OCI-LY7 (cell line): Measurements from ENCODE around the gene ZFR. TPM values are rescaled to one million over a fixed set of nuclear protein-coding genes. Genes with fewer than 3 reads are reported as not detected.

Experiments used
- BruUV-seq: library from RNA; stranded (reverse); fragments of 400-500 nt; replicated peaks from 2 replicates; lab custom pipeline; 2021; lab: Mats Ljungman, UMichigan
- CTCF ChIA-PET: fragments of 300-600 bp; sonication (Branson Sonifier 250); formaldehyde crosslinking; loops from one replicate; lab custom pipeline; 2022; ENCODE audit warnings: antibody characterized with exemption; ENCODE audit not compliant: unreplicated experiment; lab: Charles Lee
- POLR2A ChIA-PET: fragments of 300-600 bp; sonication (Branson Sonifier 250); formaldehyde crosslinking; loops from one replicate; lab custom pipeline; 2022; ENCODE audit warnings: antibody characterized with exemption; lab: Charles Lee
- DNase-seq: peaks from one replicate; pipeline ENCODE4 v3.0.0-alpha.2; 2015; ENCODE audit warnings: low spot score
- H2AFZ ChIP-seq: fragments of 200-600 bp; sonication (generic), shearing (Covaris generic); 2 replicates; pipeline ENCODE4 v1.6.1; 2014; ENCODE audit warnings: mild to moderate bottlenecking, antibody characterized with exemption, low read length, moderate library complexity
- H3K27ac ChIP-seq: fragments of 200-600 bp; sonication (generic); 2 replicates; pipeline ENCODE4 v1.5.1; 2014; ENCODE audit warnings: mixed run types, low read depth, mild to moderate bottlenecking, moderate library complexity, low read length, inconsistent platforms; ENCODE audit not compliant: poor library complexity, severe bottlenecking
- H3K36me3 ChIP-seq: fragments of 200-600 bp; sonication (generic); 2 replicates; pipeline ENCODE4 v1.6.1; 2014; ENCODE audit warnings: mild to moderate bottlenecking, antibody characterized with exemption, low read length, moderate library complexity, mixed read lengths; ENCODE audit not compliant: insufficient read depth
- H3K4me1 ChIP-seq: fragments of 200-600 bp; sonication (generic); 2 replicates; pipeline ENCODE4 v1.5.1; 2014; ENCODE audit warnings: mild to moderate bottlenecking, low read length; ENCODE audit not compliant: insufficient read depth, poor library complexity, severe bottlenecking
- H3K4me2 ChIP-seq: fragments of 200-600 bp; sonication (generic); 2 replicates; pipeline ENCODE4 v1.6.1; 2014; ENCODE audit warnings: mild to moderate bottlenecking, low read length
- H3K4me3 ChIP-seq: fragments of 200-600 bp; sonication (generic); 2 replicates; pipeline ENCODE4 v1.5.1; 2014; ENCODE audit warnings: mild to moderate bottlenecking, low read depth, low read length; ENCODE audit not compliant: poor library complexity, severe bottlenecking
- H3K79me2 ChIP-seq: fragments of 200-600 bp; sonication (generic); 2 replicates; pipeline ENCODE4 v1.6.1; 2016; ENCODE audit warnings: low read depth, mild to moderate bottlenecking, low read length, moderate library complexity, mixed read lengths; ENCODE audit not compliant: insufficient read depth
- H3K9me2 ChIP-seq: fragments of 200-600 bp; sonication (generic); 2 replicates; pipeline ENCODE4 v1.6.1; 2016; ENCODE audit warnings: mild to moderate bottlenecking, low read length, mixed read lengths; ENCODE audit not compliant: insufficient read depth
- H3K9me3 ChIP-seq: fragments of 200-600 bp; sonication (generic); 2 replicates; pipeline ENCODE4 v1.6.1; 2014; ENCODE audit warnings: mild to moderate bottlenecking, mixed run types, low read length, mixed read lengths
- H4K20me1 ChIP-seq: fragments of 200-600 bp; sonication (generic); 2 replicates; pipeline ENCODE4 v1.6.1; 2014; ENCODE audit warnings: mild to moderate bottlenecking, antibody characterized with exemption, low read length, moderate library complexity, mixed read lengths; ENCODE audit not compliant: insufficient read depth
- EZH2phosphoT487 ChIP-seq: fragments of 200-600 bp; sonication (generic); IDR thresholded peaks from 2 replicates; pipeline ENCODE4 v1.6.1; 2018; ENCODE audit warnings: low read depth, borderline replicate concordance, mild to moderate bottlenecking, mixed run types, antibody characterized with exemption, low read length, moderate library complexity, mixed read lengths
- intact Hi-C: fragments of 100-400 bp; cut with micrococcal nuclease; formaldehyde crosslinking; loops from one replicate; pipeline ENCODE4 v1.10.0; 2022; ENCODE audit not compliant: unreplicated experiment
- total RNA-seq, 2 experiments: library from RNA; depleted of rRNA in 1 of 2; stranded (reverse); fragments of >200 nt in 1 of 2; shearing (Covaris generic) in 1 of 2; gene quantifications; 2 replicates each; pipeline ENCODE4 v1.2.3, GENCODE V29; 2014 to 2022
- TF ChIP-seq, protein P1 (sequence below): fragments of 200-600 bp; sonication (generic); conservative IDR thresholded peaks from 2 replicates; pipeline ENCODE4 v1.5.1; 2014; ENCODE audit warnings: mild to moderate bottlenecking, antibody characterized with exemption, low read length, moderate library complexity, mixed read lengths

The ZFR gene
- total RNA-seq, 2 experiments from 2014 or later = 54.8 to 63.4 TPM

DNA sequence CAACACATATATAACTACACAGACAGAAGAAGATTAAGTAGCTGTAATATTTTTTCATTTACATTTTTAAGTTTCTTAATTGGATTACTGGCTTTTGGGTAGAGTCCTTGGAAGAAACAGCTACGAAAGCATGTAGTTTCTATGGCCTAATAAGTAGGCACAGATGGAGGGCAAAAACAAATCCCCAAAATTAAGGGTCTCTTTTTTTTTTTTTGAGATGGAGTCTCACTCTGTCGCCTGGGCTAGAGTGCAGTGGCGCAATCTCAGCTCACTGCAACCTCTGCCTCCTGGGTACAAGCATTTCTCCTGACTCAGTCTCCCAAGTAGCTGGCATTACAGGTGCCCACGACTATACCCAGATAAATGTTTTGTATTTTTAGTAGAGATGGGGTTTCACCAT lies 104.7 kb downstream of the ZFR start:
- intact Hi-C loops = no loop called here
- no peaks in the 10 kb centered on the region for H3K79me2 ChIP-seq
- no peak overlapping the region for H3K4me2 ChIP-seq
- no peak for TF ChIP-seq EZH2phosphoT487
- TF ChIP-seq, protein P1, sequence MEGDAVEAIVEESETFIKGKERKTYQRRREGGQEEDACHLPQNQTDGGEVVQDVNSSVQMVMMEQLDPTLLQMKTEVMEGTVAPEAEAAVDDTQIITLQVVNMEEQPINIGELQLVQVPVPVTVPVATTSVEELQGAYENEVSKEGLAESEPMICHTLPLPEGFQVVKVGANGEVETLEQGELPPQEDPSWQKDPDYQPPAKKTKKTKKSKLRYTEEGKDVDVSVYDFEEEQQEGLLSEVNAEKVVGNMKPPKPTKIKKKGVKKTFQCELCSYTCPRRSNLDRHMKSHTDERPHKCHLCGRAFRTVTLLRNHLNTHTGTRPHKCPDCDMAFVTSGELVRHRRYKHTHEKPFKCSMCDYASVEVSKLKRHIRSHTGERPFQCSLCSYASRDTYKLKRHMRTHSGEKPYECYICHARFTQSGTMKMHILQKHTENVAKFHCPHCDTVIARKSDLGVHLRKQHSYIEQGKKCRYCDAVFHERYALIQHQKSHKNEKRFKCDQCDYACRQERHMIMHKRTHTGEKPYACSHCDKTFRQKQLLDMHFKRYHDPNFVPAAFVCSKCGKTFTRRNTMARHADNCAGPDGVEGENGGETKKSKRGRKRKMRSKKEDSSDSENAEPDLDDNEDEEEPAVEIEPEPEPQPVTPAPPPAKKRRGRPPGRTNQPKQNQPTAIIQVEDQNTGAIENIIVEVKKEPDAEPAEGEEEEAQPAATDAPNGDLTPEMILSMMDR = no peak
- no peak overlapping the region for H3K4me3 ChIP-seq
- CTCF ChIA-PET = no interaction called here
- H3K27ac ChIP-seq = no peak overlapping the region
- DNase-seq = peak; percentile 14
- H2AFZ ChIP-seq = no peak overlapping the region
- no peaks in the 10 kb centered on the region for H3K36me3 ChIP-seq
- no peaks in the 10 kb centered on the region for H3K9me2 ChIP-seq
- H3K9me3 ChIP-seq = peaks cover 44% of the 10 kb centered on the region; the same call in 1 of the 2 replicates
- H3K4me1 ChIP-seq = no peaks in the 10 kb centered on the region
- H4K20me1 ChIP-seq = no peaks in the 10 kb centered on the region
- no TSS peak for BruUV-seq
- POLR2A ChIA-PET = interaction anchor here (0.6 to 1.0 kb wide), 5 partner anchors 15 to 251 kb away, joined by 3 to 4 read pairs (median 3); no protein-coding TSS in a partner anchor

DNA sequence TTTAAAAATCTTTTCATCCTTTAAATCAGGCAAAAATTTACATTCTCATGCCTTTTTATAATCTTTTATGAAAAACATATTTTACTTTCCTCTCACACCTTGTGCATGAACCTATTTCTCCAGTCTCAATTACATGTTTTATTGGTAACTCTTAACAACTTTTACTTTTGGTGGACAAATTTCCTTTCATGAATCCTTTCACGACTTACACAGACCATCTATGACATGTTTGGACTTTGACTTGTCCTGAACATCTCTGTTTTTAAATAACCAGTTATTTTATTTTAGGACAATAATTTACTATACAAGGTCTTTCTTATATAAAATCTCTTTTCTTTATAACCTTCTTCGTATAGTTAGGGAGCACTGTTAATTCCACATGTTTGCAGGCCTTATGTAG lies 105.3 kb downstream of the ZFR start:
- H2AFZ ChIP-seq = no peak overlapping the region
- no peaks in the 10 kb centered on the region for H3K79me2 ChIP-seq
- H3K4me3 ChIP-seq = no peak overlapping the region
- no peak overlapping the region for H3K27ac ChIP-seq
- no TSS peak for BruUV-seq
- H3K9me2 ChIP-seq = no peaks in the 10 kb centered on the region
- H4K20me1 ChIP-seq = no peaks in the 10 kb centered on the region
- H3K4me2 ChIP-seq = no peak overlapping the region
- peaks cover 44% of the 10 kb centered on the region; the same call in 1 of the 2 replicates for H3K9me3 ChIP-seq
- TF ChIP-seq, protein P1 = no peak
- no peak for TF ChIP-seq EZH2phosphoT487
- ChIA-PET POLR2A (interaction anchor here (0.7 to 1.0 kb wide), 4 partner anchors 15 to 251 kb away, joined by 3 to 4 read pairs (median 3); no protein-coding TSS in a partner anchor), CTCF (no interaction called here)
- no peaks in the 10 kb centered on the region for H3K36me3 ChIP-seq
- intact Hi-C loops = no loop called here
- peak; percentile 72 for DNase-seq
- no peaks in the 10 kb centered on the region for H3K4me1 ChIP-seq

DNA sequence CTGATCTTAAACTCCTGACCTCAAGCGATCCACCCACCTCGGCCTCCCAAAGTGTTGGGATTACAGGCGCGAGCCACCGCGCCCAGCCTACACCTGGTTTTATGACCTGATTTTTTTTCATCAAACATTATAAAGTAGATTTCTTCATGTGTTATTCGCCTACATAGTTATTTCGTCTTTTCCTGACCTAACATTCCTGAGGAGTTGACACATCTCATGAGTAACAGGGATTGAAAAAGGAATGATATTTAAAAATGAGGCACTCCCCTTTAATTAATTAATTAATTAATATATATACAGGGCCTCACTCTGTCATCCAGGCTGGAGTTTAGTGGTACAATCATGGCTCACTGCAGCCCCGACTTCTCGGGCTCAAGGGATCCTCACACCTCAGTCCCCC lies 111.6 kb downstream of the ZFR start:
- Histone ChIP-seq H3K9me3 (peaks cover 11% of the 10 kb centered on the region; the same call in 1 of the 2 replicates), H3K27ac (no peak overlapping the region), H3K9me2 (no peaks in the 10 kb centered on the region), H4K20me1 (no peaks in the 10 kb centered on the region), H3K36me3 (no peaks in the 10 kb centered on the region), H3K4me1 (no peaks in the 10 kb centered on the region), H3K4me2 (no peak overlapping the region), H2AFZ (no peak overlapping the region), H3K79me2 (no peaks in the 10 kb centered on the region), H3K4me3 (no peak overlapping the region)
- intact Hi-C loops = no loop called here
- TF ChIP-seq, protein P1 = no peak
- TF ChIP-seq EZH2phosphoT487 = no peak
- no TSS peak for BruUV-seq
- ChIA-PET CTCF (no interaction called here), POLR2A (interaction anchor here (0.9 kb wide), 1 partner anchor 12 kb away, joined by 3 read pairs; no protein-coding TSS in a partner anchor)
- no peak for DNase-seq
